B cell (primary cell): Measurements from ENCODE around the gene MAN1A1. TPM values are rescaled to one million over a fixed set of nuclear protein-coding genes. Genes with fewer than 3 reads are reported as not detected.

Source experiments
- ATAC-seq: fragments of 200-7000 bp; cut with Tn5 transposase; one replicate; pipeline ENCODE4 v1.10.0; 2021; ENCODE audit warnings: low read depth, mild to moderate bottlenecking, moderate number of reproducible peaks, moderate library complexity
- CTCF ChIA-PET: fragments of 350-600 bp; sonication (Branson Sonifier 250); formaldehyde crosslinking; loops from one replicate; lab custom pipeline; 2021; ENCODE audit warnings: antibody characterized with exemption, inconsistent platforms; lab: Charles Lee
- POLR2A ChIA-PET: fragments of 350-600 bp; sonication (Branson Sonifier 250); formaldehyde crosslinking; loops from one replicate; lab custom pipeline; 2021; ENCODE audit warnings: antibody characterized with exemption; lab: Charles Lee
- DNase-seq: peaks from one replicate; pipeline ENCODE4 v3.0.0; 2013
- H2AFZ ChIP-seq: 2 replicates; pipeline ENCODE4 v1.6.1; 2012; ENCODE audit warnings: mild to moderate bottlenecking, low read depth, low read length; ENCODE audit not compliant: insufficient read depth, poor library complexity, severe bottlenecking
- H3K27ac ChIP-seq, 2 donors: 1 replicate in 1 of 2; 2 replicates in 1 of 2; pipeline ENCODE4 v1.5.1; 2012 to 2013; ENCODE audit warnings: low read length in 2 of 2, mild to moderate bottlenecking in 2 of 2, moderate library complexity in 1 of 2
- H3K27me3 ChIP-seq, 4 experiments: fragments of 200-600 bp in 1 of 4; sonication (generic) in 1 of 4; replicated peaks in 1 of 4; 1 replicate in 2 of 4; 2 replicates in 2 of 4; pipeline versions ENCODE4 v1.6.1 to v1.7.0; 2013 to 2016; ENCODE audit warnings: low read length in 3 of 4, mild to moderate bottlenecking in 2 of 4, mixed read lengths in 1 of 4, moderate library complexity in 1 of 4; ENCODE audit not compliant: insufficient read depth in 4 of 4, control insufficient read depth in 3 of 4; ENCODE audit errors: control extremely low read depth in 1 of 4
- H3K36me3 ChIP-seq, 2 experiments: replicated peaks in 1 of 2; 1 replicate in 1 of 2; 2 replicates in 1 of 2; pipeline versions ENCODE4 v1.6.1 to v1.7.1; 2013; ENCODE audit warnings: low read length in 1 of 2; ENCODE audit not compliant: insufficient read depth in 2 of 2, control insufficient read depth in 1 of 2; ENCODE audit errors: control extremely low read depth in 1 of 2, extremely low read depth in 1 of 2
- H3K4me1 ChIP-seq, 2 donors: fragments of 200-600 bp in 1 of 2; sonication (generic) in 1 of 2; 1 replicate in 1 of 2; 2 replicates in 1 of 2; pipeline versions ENCODE4 v1.5.1 to v1.6.1; 2013 to 2017; ENCODE audit warnings: low read length in 2 of 2; ENCODE audit not compliant: control insufficient read depth in 2 of 2, insufficient read depth in 2 of 2
- H3K4me2 ChIP-seq: replicated peaks from 2 replicates; pipeline ENCODE3; 2012; ENCODE audit warnings: mild to moderate bottlenecking, low read depth, low read length; ENCODE audit not compliant: poor library complexity, severe bottlenecking
- H3K4me3 ChIP-seq, 5 experiments: fragments of 200-600 bp in 1 of 5; sonication (generic) in 1 of 5; 1 replicate in 3 of 5; 2 replicates in 2 of 5; pipeline versions ENCODE4 v1.5.1 to v1.7.0; 2011 to 2016; ENCODE audit warnings: low read length in 4 of 5, mild to moderate bottlenecking in 4 of 5, low read depth in 2 of 5, control low read depth in 1 of 5, moderate library complexity in 1 of 5; ENCODE audit not compliant: insufficient read depth in 1 of 5; ENCODE audit errors: control extremely low read depth in 1 of 5, extremely low read depth in 1 of 5
- H3K79me2 ChIP-seq: fragments of 200-600 bp; sonication (generic); one replicate; pipeline ENCODE4 v1.6.0; 2016; ENCODE audit warnings: low read length; ENCODE audit not compliant: control insufficient read depth, insufficient read depth
- H3K9ac ChIP-seq: fragments of 200-600 bp; sonication (generic); 2 replicates; pipeline ENCODE4 v1.6.1; 2017; ENCODE audit warnings: mild to moderate bottlenecking, low read length, moderate library complexity
- H3K9me3 ChIP-seq, 3 donors: one replicate each; pipeline versions ENCODE4 v1.6.1 to v1.7.1; 2013; ENCODE audit warnings: low read length in 2 of 3; ENCODE audit not compliant: control insufficient read depth in 2 of 3, insufficient read depth in 1 of 3; ENCODE audit errors: control extremely low read depth in 1 of 3
- H4K20me1 ChIP-seq: 2 replicates; pipeline ENCODE4 v1.6.0; 2012; ENCODE audit warnings: mild to moderate bottlenecking, low read length; ENCODE audit not compliant: insufficient read depth, control insufficient read depth, poor library complexity, severe bottlenecking
- H3K27ac Mint-ChIP-seq: one replicate; pipeline ENCODE4 v1.8.0; 2021; ENCODE audit warnings: mixed read lengths
- H3K27me3 Mint-ChIP-seq: one replicate; pipeline ENCODE4 v1.8.0; 2021; ENCODE audit warnings: mixed read lengths
- H3K4me1 Mint-ChIP-seq: one replicate; pipeline ENCODE4 v1.8.0; 2021; ENCODE audit warnings: mixed read lengths
- H3K4me3 Mint-ChIP-seq: one replicate; pipeline ENCODE4 v1.8.0; 2021; ENCODE audit warnings: mixed read lengths
- H3K9me3 Mint-ChIP-seq: one replicate; pipeline ENCODE4 v1.8.0; 2022; ENCODE audit warnings: mixed read lengths; ENCODE audit not compliant: insufficient read depth
- EZH2 ChIP-seq: IDR thresholded peaks from 2 replicates; pipeline ENCODE4 v1.6.1; 2012; ENCODE audit warnings: borderline replicate concordance, low read depth, mild to moderate bottlenecking, moderate library complexity, low read length; ENCODE audit not compliant: insufficient read depth, poor library complexity, severe bottlenecking
- WGBS: methylation state at CpG from one replicate; pipeline ENCODE4 v1.1.5; 2013; ENCODE audit warnings: missing lambda C conversion rate; ENCODE audit not compliant: insufficient coverage; 5-methylcytosine and 5-hydroxymethylcytosine counted together
- intact Hi-C: fragments of 100-400 bp; cut with micrococcal nuclease; formaldehyde crosslinking; loops from one replicate; pipeline ENCODE4 v1.10.0; 2022
- polyA plus RNA-seq: library from polyadenylated mRNA; depleted of rRNA; stranded (reverse); fragments of >200 nt; gene quantifications from 2 replicates; pipeline ENCODE4 v1.2.3, GENCODE V29; 2012
- total RNA-seq, 2 donors: library from RNA; stranded (reverse); fragments of 120-200 nt in 1 of 2; gene quantifications; 1 replicate in 1 of 2; 2 replicates in 1 of 2; pipeline versions ENCODE4 v1.2.3 to v1.2.4, GENCODE V29; 2013 to 2022
- TF ChIP-seq, protein P1 (sequence below): fragments of 200-600 bp; IDR thresholded peaks from one replicate; pipeline ENCODE4 v1.8.0; 2022; ENCODE audit warnings: antibody characterized with exemption, mild to moderate bottlenecking

Gene MAN1A1
- total and polyA plus RNA-seq, 2 donors (not counting 1 experiment from before 2014, with no cell fraction given) = 5.1 to 31.7 TPM

- TF ChIP-seq, protein P1, sequence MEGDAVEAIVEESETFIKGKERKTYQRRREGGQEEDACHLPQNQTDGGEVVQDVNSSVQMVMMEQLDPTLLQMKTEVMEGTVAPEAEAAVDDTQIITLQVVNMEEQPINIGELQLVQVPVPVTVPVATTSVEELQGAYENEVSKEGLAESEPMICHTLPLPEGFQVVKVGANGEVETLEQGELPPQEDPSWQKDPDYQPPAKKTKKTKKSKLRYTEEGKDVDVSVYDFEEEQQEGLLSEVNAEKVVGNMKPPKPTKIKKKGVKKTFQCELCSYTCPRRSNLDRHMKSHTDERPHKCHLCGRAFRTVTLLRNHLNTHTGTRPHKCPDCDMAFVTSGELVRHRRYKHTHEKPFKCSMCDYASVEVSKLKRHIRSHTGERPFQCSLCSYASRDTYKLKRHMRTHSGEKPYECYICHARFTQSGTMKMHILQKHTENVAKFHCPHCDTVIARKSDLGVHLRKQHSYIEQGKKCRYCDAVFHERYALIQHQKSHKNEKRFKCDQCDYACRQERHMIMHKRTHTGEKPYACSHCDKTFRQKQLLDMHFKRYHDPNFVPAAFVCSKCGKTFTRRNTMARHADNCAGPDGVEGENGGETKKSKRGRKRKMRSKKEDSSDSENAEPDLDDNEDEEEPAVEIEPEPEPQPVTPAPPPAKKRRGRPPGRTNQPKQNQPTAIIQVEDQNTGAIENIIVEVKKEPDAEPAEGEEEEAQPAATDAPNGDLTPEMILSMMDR = no peak
- no peak for TF ChIP-seq EZH2
- no peak overlapping the region for H3K27ac Mint-ChIP-seq
Measured at GRCh38 chr6:119183457-119183856, 166.1 kb downstream of the MAN1A1 start.

DNA sequence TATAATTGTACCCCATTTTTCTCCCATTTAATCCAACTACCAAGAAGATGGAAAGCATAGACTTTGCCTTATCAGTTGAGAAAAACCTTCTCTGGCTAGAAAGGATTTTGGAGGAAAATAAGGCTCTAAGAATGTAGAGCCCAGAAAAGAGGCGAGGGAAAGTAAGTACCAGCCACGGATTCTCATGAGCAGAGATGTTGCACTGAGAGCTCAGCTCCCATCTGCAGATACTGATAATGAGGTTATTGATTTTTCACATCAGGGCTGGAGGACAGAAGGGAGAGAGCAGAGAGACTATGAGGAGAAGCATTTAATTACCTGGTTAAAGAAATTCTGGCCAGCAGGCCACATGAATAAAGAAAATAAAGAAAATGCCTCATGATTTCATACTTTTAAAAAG, 166.7 kb downstream of the MAN1A1 start:
- Histone ChIP-seq H4K20me1 (no peaks in the 10 kb centered on the region), H3K9ac (no peak overlapping the region), H3K4me2 (no peak overlapping the region), H3K27me3 (no peaks in the 10 kb centered on the region), H3K4me3 (no peak overlapping the region), H3K4me1 (no peaks in the 10 kb centered on the region), H3K36me3 (peaks cover under 1 to 16% of the 10 kb centered on the region in 2 experiments), H3K79me2 (no peaks in the 10 kb centered on the region), H3K27ac (no peak overlapping the region), H2AFZ (no peak overlapping the region), H3K9me3 (no peaks in the 10 kb centered on the region)
- 91% methylated on average over 2 of the region's 2 CpGs for WGBS
- no peak for TF ChIP-seq EZH2
- TF ChIP-seq, protein P1 = no peak
- Mint-ChIP-seq H3K4me3 (no peak overlapping the region), H3K27me3 (no peaks in the 10 kb centered on the region), H3K27ac (no peak overlapping the region), H3K9me3 (no peaks in the 10 kb centered on the region), H3K4me1 (no peaks in the 10 kb centered on the region)
- CTCF ChIA-PET = no interaction called here
- ATAC-seq (no peak), DNase-seq (no peak)
- POLR2A ChIA-PET = no interaction called here
- intact Hi-C loops = no loop called here

More at GRCh38 chr6:119183457-119183856, 166.1 kb downstream of the MAN1A1 start:
- no peaks in the 10 kb centered on the region for H3K27me3 Mint-ChIP-seq
- intact Hi-C loops = no loop called here
- no peak overlapping the region for H3K4me3 Mint-ChIP-seq
- H3K27ac ChIP-seq = no peak overlapping the region
- no peak overlapping the region for H3K4me2 ChIP-seq
- H3K4me1 Mint-ChIP-seq = no peaks in the 10 kb centered on the region
- ATAC-seq = no peak
- no peak overlapping the region for H2AFZ ChIP-seq
- POLR2A ChIA-PET = no interaction called here
- WGBS = no CpG with 5 or more reads among the region's 1 CpG
- CTCF ChIA-PET = no interaction called here
- no peaks in the 10 kb centered on the region for H3K27me3 ChIP-seq
- H3K4me3 ChIP-seq = no peak overlapping the region
- no peaks in the 10 kb centered on the region for H3K9me3 Mint-ChIP-seq
- H3K79me2 ChIP-seq = no peaks in the 10 kb centered on the region
- H3K9me3 ChIP-seq = no peaks in the 10 kb centered on the region
- DNase-seq = no peak
- no peak overlapping the region for H3K9ac ChIP-seq
- peaks cover 6 to 16% of the 10 kb centered on the region in 2 experiments for H3K36me3 ChIP-seq
- no peaks in the 10 kb centered on the region for H4K20me1 ChIP-seq
- H3K4me1 ChIP-seq = no peaks in the 10 kb centered on the region
